ENCODE results near the gene BSG. TPM values are rescaled to one million over a fixed set of nuclear protein-coding genes. Genes with fewer than 3 reads are reported as not detected.

The BSG gene
- total and polyA plus RNA-seq, 2 of the 4 experiments (the other 2 are of a cell fraction) = 130 to 698 TPM

GRCh38 chr19:570937-571565 lies 1.3 kb upstream of the BSG start:
- 0 out of 2 replicates have a peak overlapping the region, but pooled peaks have one; percentile 10 for H2BK120ac ChIP-seq (ENCODE audit: low read depth, low read length)
- H3K27ac ChIP-seq (ENCODE audit: insufficient read depth, low read length) = no peak overlapping the region; the same call in 1 of the 2 replicates
- intact Hi-C loops (cut with micrococcal nuclease) = no loop called here
- H2AK9ac ChIP-seq (replicated peaks; ENCODE audit: low read depth, low read length, poor library complexity) = peak overlapping the region; percentile 83
- peak overlapping the region; percentile 25 for H2BK5ac ChIP-seq (ENCODE audit: low read depth, low read length, poor library complexity, severe bottlenecking)
- H3K27me3 ChIP-seq (ENCODE audit: control insufficient read depth, insufficient read depth, low read length) = no peaks in the 10 kb centered on the region
- in situ Hi-C loops (cut with MboI; ENCODE audit: low sequenced_read_pairs) = no loop called here
- peak overlapping the region; percentile 42 to 59 for H4K8ac ChIP-seq (ENCODE audit: low read depth in 2 of 2, low read length in 2 of 2)
- no TSS peak for BruUV-seq (replicated peaks)
- peak overlapping the region; percentile 68; the same call in 1 of the 2 replicates for H3K4ac ChIP-seq (ENCODE audit: low read depth, low read length)
- peak overlapping the region; percentile 8 for H3K4me3 ChIP-seq (ENCODE audit: insufficient read depth, low read depth, low read length)
- H3K4me2 ChIP-seq (ENCODE audit: low read depth, low read length) = peak overlapping the region; percentile 87
- H3K36me3 ChIP-seq (ENCODE audit: control insufficient read depth, insufficient read depth, low read length) = no peaks in the 10 kb centered on the region
- peak overlapping the region; percentile 84 for H3K14ac ChIP-seq (replicated peaks; ENCODE audit: low read depth, low read length)
- peak overlapping the region; percentile 51; the same call in 1 of the 2 replicates for H4K91ac ChIP-seq (ENCODE audit: insufficient read depth, low read depth, low read length)
- no peak for TF ChIP-seq USF2 (IDR thresholded peaks at IDR 0.05; ENCODE audit: low read depth, low read length)
- TF ChIP-seq MAZ (IDR thresholded peaks at IDR 0.05; ENCODE audit: borderline replicate concordance, low read depth, low read length) = peak; percentile 31; the same call in 1 of the 2 replicates
- peak overlapping the region; percentile 24; the same call in 1 of the 2 replicates for H3K9ac ChIP-seq (ENCODE audit: low read depth, low read length)
- H4K5ac ChIP-seq (ENCODE audit: low read depth, low read length) = peak overlapping the region; percentile 61
- H3K9me1 ChIP-seq (ENCODE audit: insufficient read depth, low read length) = 0 out of 2 replicates have a peak, but pooled peaks cover 6% of the 10 kb centered on the region
- POLR2A ChIA-PET (ENCODE audit: unreplicated experiment) = no interaction called here
- H3K9me3 ChIP-seq (ENCODE audit: control insufficient read depth, insufficient read depth, low read length) = no peaks in the 10 kb centered on the region
- H2BK20ac ChIP-seq (ENCODE audit: low read depth, low read length) = peak overlapping the region; percentile 34; the same call in 1 of the 2 replicates
- CTCF ChIA-PET = no interaction called here
- H2AFZ ChIP-seq (replicated peaks; ENCODE audit: low read length, poor library complexity) = peak overlapping the region; percentile 98
- H4K20me1 ChIP-seq (ENCODE audit: insufficient read depth, low read length) = peaks cover 31% of the 10 kb centered on the region
- peak overlapping the region; percentile 69; the same call in 2 of the 3 replicates for H2BK15ac ChIP-seq (ENCODE audit: low read depth, low read length)
- no peak overlapping the region for H3K18ac ChIP-seq (ENCODE audit: low read depth, low read length)
- dilution Hi-C loops (cut with HindIII; ENCODE audit: low sequenced_read_pairs, unreplicated experiment) = no loop called here
- H3K79me1 ChIP-seq (ENCODE audit: low read depth in 1 of 2, low read length in 2 of 2) = peaks cover 0 to 33% of the 10 kb centered on the region in 2 experiments; a peak in 2 of 4 replicates
- H3K56ac ChIP-seq (ENCODE audit: extremely low read depth, insufficient read depth, low read length) = peak overlapping the region; percentile 47
- peak overlapping the region; percentile 23; the same call in 1 of the 2 replicates for H2AK5ac ChIP-seq (ENCODE audit: low read depth, low read length)
- H3K4me1 ChIP-seq (ENCODE audit: control insufficient read depth, insufficient read depth, low read length) = peaks cover 23% of the 10 kb centered on the region
- peak overlapping the region; percentile 90 for H3K23ac ChIP-seq (ENCODE audit: low read depth, low read length)
- no peak for ATAC-seq (ENCODE audit: low read depth)
- WGBS, 2 experiments (ENCODE audit: extremely low coverage in 2 of 2, insufficient read length in 1 of 2) = 5% methylated on average over 21 of the region's 45 CpGs; no CpG with 5 or more reads in 1 of the 2 experiments
- DNase-seq = no peak
